SK-N-SH treated with all-trans-retinoic acid at 6 μM for 48 hours (cell line): Measurements from ENCODE around the gene LENEP.

Experiments used
- ATAC-seq: fragments of 200-7000 bp; cut with Tn5 transposase; 3 replicates; pipeline ENCODE4 v1.9.1; 2020; ENCODE audit warnings: mild to moderate bottlenecking, moderate library complexity
- ARNTL ChIP-seq: fragments of 450-650 bp; formaldehyde crosslinking; IDR thresholded peaks from 2 replicates; pipeline ENCODE4 v1.5.0; 2020; ENCODE audit warnings: low read depth, mild to moderate bottlenecking, moderate library complexity, borderline replicate concordance
- CREB5 ChIP-seq: fragments of 250-450 bp; sonication (Bioruptor Pico); IDR thresholded peaks from 2 replicates; pipeline ENCODE4 v1.5.1; 2020; ENCODE audit warnings: low read depth, mild to moderate bottlenecking, moderate library complexity
- CSDC2 ChIP-seq: fragments of 250-450 bp; sonication (Bioruptor Pico); IDR thresholded peaks from 2 replicates; pipeline ENCODE4 v1.5.0; 2020; ENCODE audit warnings: mild to moderate bottlenecking, moderate library complexity
- CSRNP3 ChIP-seq: fragments of 250-450 bp; sonication (Bioruptor Pico); IDR thresholded peaks from 2 replicates; pipeline ENCODE4 v1.5.1; 2021; ENCODE audit warnings: mild to moderate bottlenecking, moderate library complexity
- ESRRG ChIP-seq: fragments of 250-450 bp; sonication (Bioruptor Pico); IDR thresholded peaks from 2 replicates; pipeline ENCODE4 v1.6.1; 2021; ENCODE audit warnings: mild to moderate bottlenecking
- GLIS3 ChIP-seq: fragments of 250-450 bp; sonication (Bioruptor Pico); IDR thresholded peaks from 2 replicates; pipeline ENCODE4 v1.5.0; 2020; ENCODE audit warnings: mild to moderate bottlenecking, moderate library complexity
- ISL1 ChIP-seq: fragments of 250-450 bp; sonication (Bioruptor Pico); IDR thresholded peaks from 2 replicates; pipeline ENCODE4 v2.1.2; 2022; ENCODE audit warnings: mild to moderate bottlenecking, moderate library complexity
- OSR1 ChIP-seq: fragments of 250-450 bp; sonication (Bioruptor Pico); IDR thresholded peaks from 2 replicates; pipeline ENCODE4 v1.8.0; 2022; ENCODE audit warnings: moderate library complexity, mild to moderate bottlenecking, inconsistent platforms
- PATZ1 ChIP-seq: fragments of 250-450 bp; sonication (Bioruptor Pico); IDR thresholded peaks from 2 replicates; pipeline ENCODE4 v1.8.0; 2020; ENCODE audit warnings: mild to moderate bottlenecking, moderate library complexity, borderline replicate concordance
- POU6F1 ChIP-seq: fragments of 250-450 bp; sonication (Bioruptor Pico); IDR thresholded peaks from 2 replicates; pipeline ENCODE4 v1.8.0; 2021; ENCODE audit warnings: low read depth, mild to moderate bottlenecking, moderate library complexity, borderline replicate concordance
- RARB ChIP-seq: fragments of 250-450 bp; sonication (Bioruptor Pico); IDR thresholded peaks from 2 replicates; pipeline ENCODE4 v1.8.0; 2021; ENCODE audit warnings: mild to moderate bottlenecking, moderate library complexity
- SNAI2 ChIP-seq: fragments of 250-450 bp; sonication (Bioruptor Pico); IDR thresholded peaks from 2 replicates; pipeline ENCODE4 v1.5.0; 2020; ENCODE audit warnings: mild to moderate bottlenecking, moderate library complexity
- TOX ChIP-seq: fragments of 250-450 bp; sonication (Bioruptor Pico); IDR thresholded peaks from 2 replicates; pipeline ENCODE4 v1.8.0; 2021; ENCODE audit warnings: mild to moderate bottlenecking, moderate library complexity, borderline replicate concordance
- TSHZ2 ChIP-seq: fragments of 250-450 bp; sonication (Bioruptor Pico); IDR thresholded peaks from 2 replicates; pipeline ENCODE4 v1.5.0; 2020; ENCODE audit warnings: mild to moderate bottlenecking, moderate library complexity
- ZC3H10 ChIP-seq: fragments of 250-450 bp; sonication (Bioruptor Pico); IDR thresholded peaks from 2 replicates; pipeline ENCODE4 v1.5.1; 2021; ENCODE audit warnings: mild to moderate bottlenecking, moderate library complexity
- ZFP30 ChIP-seq: fragments of 450-650 bp; formaldehyde crosslinking; IDR thresholded peaks from 2 replicates; pipeline ENCODE4 v1.5.0; 2022; ENCODE audit warnings: mild to moderate bottlenecking, moderate library complexity
- ZNF565 ChIP-seq: fragments of 450-650 bp; formaldehyde crosslinking; conservative IDR thresholded peaks from 2 replicates; pipeline ENCODE4 v1.5.0; 2020; ENCODE audit warnings: low read depth, mild to moderate bottlenecking, moderate library complexity
- ZNF70 ChIP-seq: fragments of 450-650 bp; formaldehyde crosslinking; IDR thresholded peaks from 2 replicates; pipeline ENCODE4 v1.5.0; 2020; ENCODE audit warnings: mild to moderate bottlenecking, moderate library complexity
- ZNF8 ChIP-seq: fragments of 450-650 bp; formaldehyde crosslinking; IDR thresholded peaks from 2 replicates; pipeline ENCODE4 v1.5.0; 2020; ENCODE audit warnings: mild to moderate bottlenecking, moderate library complexity

LENEP gene

GRCh38 chr1:155023627-155024026 lies 30.2 kb downstream of the LENEP start (continued):
- TF ChIP-seq CREB5 (CRISPR knock-in tag), result no peak
- no peak for TF ChIP-seq SNAI2 (CRISPR knock-in tag)
- no peak for TF ChIP-seq ZNF565 (CRISPR knock-in tag)
- TF ChIP-seq ZNF70 (CRISPR knock-in tag), result no peak

GRCh38 chr1:155024315-155024714 lies 30.9 kb downstream of the LENEP start:
- TF ChIP-seq ZFP30 (CRISPR knock-in tag) (no peak), ZC3H10 (CRISPR knock-in tag) (no peak), SNAI2 (CRISPR knock-in tag) (no peak), CSDC2 (no peak)
- ATAC-seq, result no peak

GRCh38 chr1:155026154-155026553 lies 32.8 kb downstream of the LENEP start:
- no peak for ATAC-seq
- TF ChIP-seq PATZ1 (no peak), TOX (no peak), RARB (CRISPR knock-in tag) (no peak), CREB5 (CRISPR knock-in tag) (no peak), GLIS3 (CRISPR knock-in tag) (no peak), ZNF8 (CRISPR knock-in tag) (no peak), ARNTL (no peak), ZFP30 (CRISPR knock-in tag) (no peak), CSDC2 (no peak), TSHZ2 (no peak), POU6F1 (CRISPR knock-in tag) (no peak), ESRRG (CRISPR knock-in tag) (no peak), ZNF565 (CRISPR knock-in tag) (no peak), CSRNP3 (CRISPR knock-in tag) (no peak), SNAI2 (CRISPR knock-in tag) (no peak), ZNF70 (CRISPR knock-in tag) (no peak), ISL1 (CRISPR knock-in tag) (no peak), ZC3H10 (CRISPR knock-in tag) (no peak)

GRCh38 chr1:155026588-155026987 lies 33.2 kb downstream of the LENEP start:
- TF ChIP-seq RARB (CRISPR knock-in tag) (no peak), TSHZ2 (no peak), POU6F1 (CRISPR knock-in tag) (no peak), CSDC2 (no peak), ZFP30 (CRISPR knock-in tag) (no peak), ISL1 (CRISPR knock-in tag) (no peak), ZNF565 (CRISPR knock-in tag) (no peak), OSR1 (CRISPR knock-in tag) (no peak)
- peak; percentile 6; the same call in 1 of the 3 replicates for ATAC-seq
